GM12874 (cell line): Measurements from ENCODE around the gene SPATA22.

Experiments used
- TF ChIP-seq, protein P1 (sequence below): IDR thresholded peaks from 2 replicates; pipeline ENCODE4 v1.5.1; 2011; ENCODE audit warnings: low read depth, mild to moderate bottlenecking, control low read depth, low read length, moderate library complexity; ENCODE audit not compliant: insufficient read depth

The SPATA22 gene

DNA sequence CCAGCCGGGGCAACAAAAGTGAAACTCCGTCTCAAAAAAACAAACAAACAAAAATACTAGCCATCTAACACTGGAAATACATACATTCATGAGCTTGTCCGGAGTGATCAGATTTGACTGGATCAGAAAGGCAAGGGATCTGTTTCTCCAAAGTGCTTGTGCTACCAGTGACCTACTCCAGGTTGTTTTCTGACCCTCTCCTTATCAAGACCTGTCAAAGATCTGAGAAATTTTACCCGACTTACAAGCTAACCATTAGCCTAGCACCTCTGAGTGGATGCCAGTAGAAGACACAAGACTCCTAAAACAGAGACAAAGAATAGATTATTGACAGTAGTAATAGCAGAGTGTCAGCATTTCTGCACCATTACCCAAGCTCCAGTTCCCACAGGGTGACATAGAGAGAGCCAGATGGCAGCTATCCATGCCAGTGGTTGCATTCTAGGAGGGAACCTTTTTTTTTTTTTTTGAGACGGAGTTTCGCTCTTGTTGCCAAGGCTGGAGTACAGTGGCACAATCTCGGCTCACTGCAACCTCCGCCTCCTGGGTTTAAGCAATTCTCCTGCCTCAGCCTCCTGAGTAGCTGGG is 14.0 kb upstream of the SPATA22 start:
- TF ChIP-seq, protein P1, sequence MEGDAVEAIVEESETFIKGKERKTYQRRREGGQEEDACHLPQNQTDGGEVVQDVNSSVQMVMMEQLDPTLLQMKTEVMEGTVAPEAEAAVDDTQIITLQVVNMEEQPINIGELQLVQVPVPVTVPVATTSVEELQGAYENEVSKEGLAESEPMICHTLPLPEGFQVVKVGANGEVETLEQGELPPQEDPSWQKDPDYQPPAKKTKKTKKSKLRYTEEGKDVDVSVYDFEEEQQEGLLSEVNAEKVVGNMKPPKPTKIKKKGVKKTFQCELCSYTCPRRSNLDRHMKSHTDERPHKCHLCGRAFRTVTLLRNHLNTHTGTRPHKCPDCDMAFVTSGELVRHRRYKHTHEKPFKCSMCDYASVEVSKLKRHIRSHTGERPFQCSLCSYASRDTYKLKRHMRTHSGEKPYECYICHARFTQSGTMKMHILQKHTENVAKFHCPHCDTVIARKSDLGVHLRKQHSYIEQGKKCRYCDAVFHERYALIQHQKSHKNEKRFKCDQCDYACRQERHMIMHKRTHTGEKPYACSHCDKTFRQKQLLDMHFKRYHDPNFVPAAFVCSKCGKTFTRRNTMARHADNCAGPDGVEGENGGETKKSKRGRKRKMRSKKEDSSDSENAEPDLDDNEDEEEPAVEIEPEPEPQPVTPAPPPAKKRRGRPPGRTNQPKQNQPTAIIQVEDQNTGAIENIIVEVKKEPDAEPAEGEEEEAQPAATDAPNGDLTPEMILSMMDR: no peak

DNA sequence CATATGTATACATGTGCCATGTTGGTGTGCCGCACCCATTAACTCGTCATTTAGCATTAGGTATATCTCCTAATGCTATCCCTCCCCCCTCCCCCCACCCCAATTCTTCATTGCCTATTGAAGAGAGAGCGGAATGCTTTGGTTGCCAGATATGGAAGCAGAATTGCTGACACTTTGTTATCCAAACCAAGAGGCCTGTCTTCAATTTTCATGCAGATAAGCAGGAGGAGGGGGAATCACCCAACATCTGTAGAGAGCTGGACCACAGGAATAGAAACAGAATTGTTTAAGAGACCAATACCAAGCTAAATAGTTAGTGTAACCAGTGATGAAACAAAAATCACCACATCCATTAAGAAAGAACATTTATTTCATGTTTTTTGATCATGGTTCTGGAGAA is 11.2 kb upstream of the SPATA22 start:
- TF ChIP-seq, protein P1: no peak

GRCh38 chr17:3479988-3480387 is 8.4 kb upstream of the SPATA22 start:
- TF ChIP-seq, protein P1: no peak

- TF ChIP-seq, protein P1: no peak
These were observed 4.4 kb upstream of the SPATA22 start, which contains the start of gene ASPA for GRCh38 chr17:3475812-3476610. Gene ASPA (plus strand): TSS chr17:3475997. CDS start chr17:3476160, 163 bp downstream.

GRCh38 chr17:3475251-3475685 is 3.6 kb upstream of the SPATA22 start:
- TF ChIP-seq, protein P1: no peak

DNA sequence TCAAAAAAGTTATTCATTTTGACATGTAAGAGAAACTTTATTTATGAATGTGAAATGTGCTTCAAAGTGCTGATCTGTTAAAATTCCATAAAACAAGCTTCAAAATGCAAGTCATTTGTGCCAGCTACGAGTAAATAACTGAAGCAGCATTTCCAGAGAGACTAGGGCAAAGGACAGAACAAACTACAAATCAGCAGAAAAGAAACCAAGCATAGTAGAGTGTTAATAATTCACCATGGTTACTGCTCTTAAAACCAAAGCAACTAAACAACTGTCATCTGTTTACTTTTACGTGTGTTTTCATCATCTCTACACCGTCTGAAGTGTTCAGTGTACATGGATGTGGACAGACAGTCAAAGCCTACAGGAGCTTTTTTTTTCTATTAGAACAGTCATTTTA is 2.6 kb upstream of the SPATA22 start:
- TF ChIP-seq, protein P1: no peak

GRCh38 chr17:3472137-3472536 is 518 bp upstream of the SPATA22 start:
- TF ChIP-seq, protein P1: no peak
